ENCODE results near the gene DOC2B. TPM values are rescaled to one million over a fixed set of nuclear protein-coding genes. Genes with fewer than 3 reads are reported as not detected.

DOC2B gene
- polyA plus RNA-seq, 1 of the 3 experiments (the other 2 are of a cell fraction): 0.16 TPM

- no peaks in the 10 kb centered on the region for H3K79me2 ChIP-seq (ENCODE audit: insufficient read depth)
- no peak overlapping the region for H3K4me2 ChIP-seq
- DNase-seq: no peak
- POLR2A ChIA-PET: no interaction called here
- no peaks in the 10 kb centered on the region for H3K9me2 ChIP-seq
- no peak overlapping the region for H3K9ac ChIP-seq
- 54% methylated on average over 4 of the region's 7 CpGs for WGBS (ENCODE audit: low lambda C conversion rate)
- no peaks in the 10 kb centered on the region for H4K20me1 ChIP-seq (ENCODE audit: insufficient read depth)
- H3K4me3 ChIP-seq (ENCODE audit: low read depth in 2 of 2, low read length in 1 of 2): no peak overlapping the region
- no peaks in the 10 kb centered on the region for H3K4me1 ChIP-seq (ENCODE audit: control insufficient read depth in 1 of 2, insufficient read depth in 2 of 2, low read depth in 1 of 2, low read length in 1 of 2)
- H3K27me3 ChIP-seq (ENCODE audit: insufficient read depth): no peaks in the 10 kb centered on the region; the same call in 1 of the 2 replicates
- no peaks in the 10 kb centered on the region for H3K9me3 ChIP-seq
- no peaks in the 10 kb centered on the region for H3K36me3 ChIP-seq (replicated peaks in 1 of 2; ENCODE audit: control insufficient read depth in 1 of 2, insufficient read depth in 2 of 2, low read length in 1 of 2)
- no peak overlapping the region for H2AFZ ChIP-seq (ENCODE audit: low read depth)
- CTCF ChIA-PET: interaction anchor here (0.8 to 1.7 kb wide), 4 partner anchors 9 to 229 kb away, joined by 3 to 6 read pairs (median 4); no protein-coding TSS in a partner anchor
- no peak overlapping the region for H3K27ac ChIP-seq (ENCODE audit: low read depth in 2 of 2, low read length in 1 of 2)
- no peak for TF ChIP-seq RAD21 (IDR thresholded peaks at IDR 0.05; ENCODE audit: low read length)
- no peak for TF ChIP-seq RCOR1 (IDR thresholded peaks at IDR 0.05; ENCODE audit: low read length)
- TF ChIP-seq JUND (IDR thresholded peaks at IDR 0.05): no peak
- TF ChIP-seq, protein P1, sequence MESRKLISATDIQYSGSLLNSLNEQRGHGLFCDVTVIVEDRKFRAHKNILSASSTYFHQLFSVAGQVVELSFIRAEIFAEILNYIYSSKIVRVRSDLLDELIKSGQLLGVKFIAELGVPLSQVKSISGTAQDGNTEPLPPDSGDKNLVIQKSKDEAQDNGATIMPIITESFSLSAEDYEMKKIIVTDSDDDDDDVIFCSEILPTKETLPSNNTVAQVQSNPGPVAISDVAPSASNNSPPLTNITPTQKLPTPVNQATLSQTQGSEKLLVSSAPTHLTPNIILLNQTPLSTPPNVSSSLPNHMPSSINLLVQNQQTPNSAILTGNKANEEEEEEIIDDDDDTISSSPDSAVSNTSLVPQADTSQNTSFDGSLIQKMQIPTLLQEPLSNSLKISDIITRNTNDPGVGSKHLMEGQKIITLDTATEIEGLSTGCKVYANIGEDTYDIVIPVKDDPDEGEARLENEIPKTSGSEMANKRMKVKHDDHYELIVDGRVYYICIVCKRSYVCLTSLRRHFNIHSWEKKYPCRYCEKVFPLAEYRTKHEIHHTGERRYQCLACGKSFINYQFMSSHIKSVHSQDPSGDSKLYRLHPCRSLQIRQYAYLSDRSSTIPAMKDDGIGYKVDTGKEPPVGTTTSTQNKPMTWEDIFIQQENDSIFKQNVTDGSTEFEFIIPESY (IDR thresholded peaks at IDR 0.05; ENCODE audit: borderline replicate concordance, low read depth): no peak
- no peak for TF ChIP-seq MXI1 (IDR thresholded peaks at IDR 0.05; ENCODE audit: low read depth, low read length)
- TF ChIP-seq SIN3A (IDR thresholded peaks at IDR 0.05; ENCODE audit: borderline replicate concordance, low read depth, low read length): no peak
- no peak for TF ChIP-seq EP300 (IDR thresholded peaks at IDR 0.05; ENCODE audit: borderline replicate concordance in 1 of 2, low read depth in 1 of 2, low read length in 1 of 2)
- no peak for TF ChIP-seq FOSL2 (IDR thresholded peaks at IDR 0.05; ENCODE audit: borderline replicate concordance, low read depth)
- TF ChIP-seq, protein P2, sequence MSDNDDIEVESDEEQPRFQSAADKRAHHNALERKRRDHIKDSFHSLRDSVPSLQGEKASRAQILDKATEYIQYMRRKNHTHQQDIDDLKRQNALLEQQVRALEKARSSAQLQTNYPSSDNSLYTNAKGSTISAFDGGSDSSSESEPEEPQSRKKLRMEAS (IDR thresholded peaks at IDR 0.05; ENCODE audit: low read depth): no peak
- TF ChIP-seq NFIC (IDR thresholded peaks at IDR 0.05; ENCODE audit: borderline replicate concordance): no peak
- no peak for TF ChIP-seq GABPA (IDR thresholded peaks at IDR 0.05; ENCODE audit: low read depth)
- no peak for TF ChIP-seq MEF2A (IDR thresholded peaks at IDR 0.05; ENCODE audit: borderline replicate concordance, low read depth)
- TF ChIP-seq ELF1 (IDR thresholded peaks at IDR 0.05): no peak
- H3F3A ChIP-seq (replicated peaks; ENCODE audit: insufficient read depth): no peaks in the 10 kb centered on the region
Observed at GRCh38 chr17:155576-155975, 25.9 kb downstream of the DOC2B start.

DNA sequence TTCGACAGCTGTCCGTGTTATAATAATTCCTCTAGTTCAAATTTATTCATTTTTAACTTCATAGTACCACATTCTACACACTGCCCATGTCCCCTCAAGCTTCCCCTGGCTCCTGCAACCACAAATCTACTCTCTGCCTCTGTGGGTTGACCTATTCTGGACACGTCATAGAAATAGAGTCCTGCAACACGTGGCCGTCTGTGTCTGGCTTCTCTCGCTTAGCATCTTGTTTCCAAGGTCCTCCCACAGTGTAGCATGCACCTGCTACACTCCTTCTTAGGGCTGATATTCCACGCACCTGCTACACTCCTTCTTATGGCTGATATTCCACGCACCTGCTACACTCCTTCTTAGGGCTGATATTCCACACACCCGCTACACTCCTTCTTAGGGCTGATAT is 27.6 kb downstream of the DOC2B start:
- no peak overlapping the region for H3K9ac ChIP-seq
- no peak overlapping the region for H3K27ac ChIP-seq (ENCODE audit: low read depth in 2 of 2, low read length in 1 of 2)
- WGBS (ENCODE audit: low lambda C conversion rate): 82% methylated on average over 9 of the region's 9 CpGs
- H3K4me1 ChIP-seq (ENCODE audit: control insufficient read depth in 1 of 2, insufficient read depth in 2 of 2, low read depth in 1 of 2, low read length in 1 of 2): no peaks in the 10 kb centered on the region
- no peak overlapping the region for H2AFZ ChIP-seq (ENCODE audit: low read depth)
- H3K79me2 ChIP-seq (ENCODE audit: insufficient read depth): no peaks in the 10 kb centered on the region
- H3K9me3 ChIP-seq: no peaks in the 10 kb centered on the region
- no peak overlapping the region for H3K4me3 ChIP-seq (ENCODE audit: low read depth in 2 of 2, low read length in 1 of 2)
- CTCF ChIA-PET: interaction anchor here (1.3 kb wide), 1 partner anchor 16 kb away, joined by 3 read pairs; no protein-coding TSS in a partner anchor
- no peaks in the 10 kb centered on the region for H3K9me2 ChIP-seq
- H3K4me2 ChIP-seq: no peak overlapping the region
- H4K20me1 ChIP-seq (ENCODE audit: insufficient read depth): no peaks in the 10 kb centered on the region
- H3F3A ChIP-seq (replicated peaks; ENCODE audit: insufficient read depth): no peaks in the 10 kb centered on the region
- no peak for TF ChIP-seq USF1 (IDR thresholded peaks at IDR 0.05; ENCODE audit: borderline replicate concordance, low read depth)
- no peak for TF ChIP-seq CHD2 (IDR thresholded peaks at IDR 0.05; ENCODE audit: low read length, partially characterized antibody)
- TF ChIP-seq TAF1 (IDR thresholded peaks at IDR 0.05; ENCODE audit: borderline replicate concordance, low read depth, low read length): no peak
- TF ChIP-seq EZH2phosphoT487 (IDR thresholded peaks at IDR 0.05; ENCODE audit: borderline replicate concordance, low read depth): no peak
- TF ChIP-seq, protein P3, sequence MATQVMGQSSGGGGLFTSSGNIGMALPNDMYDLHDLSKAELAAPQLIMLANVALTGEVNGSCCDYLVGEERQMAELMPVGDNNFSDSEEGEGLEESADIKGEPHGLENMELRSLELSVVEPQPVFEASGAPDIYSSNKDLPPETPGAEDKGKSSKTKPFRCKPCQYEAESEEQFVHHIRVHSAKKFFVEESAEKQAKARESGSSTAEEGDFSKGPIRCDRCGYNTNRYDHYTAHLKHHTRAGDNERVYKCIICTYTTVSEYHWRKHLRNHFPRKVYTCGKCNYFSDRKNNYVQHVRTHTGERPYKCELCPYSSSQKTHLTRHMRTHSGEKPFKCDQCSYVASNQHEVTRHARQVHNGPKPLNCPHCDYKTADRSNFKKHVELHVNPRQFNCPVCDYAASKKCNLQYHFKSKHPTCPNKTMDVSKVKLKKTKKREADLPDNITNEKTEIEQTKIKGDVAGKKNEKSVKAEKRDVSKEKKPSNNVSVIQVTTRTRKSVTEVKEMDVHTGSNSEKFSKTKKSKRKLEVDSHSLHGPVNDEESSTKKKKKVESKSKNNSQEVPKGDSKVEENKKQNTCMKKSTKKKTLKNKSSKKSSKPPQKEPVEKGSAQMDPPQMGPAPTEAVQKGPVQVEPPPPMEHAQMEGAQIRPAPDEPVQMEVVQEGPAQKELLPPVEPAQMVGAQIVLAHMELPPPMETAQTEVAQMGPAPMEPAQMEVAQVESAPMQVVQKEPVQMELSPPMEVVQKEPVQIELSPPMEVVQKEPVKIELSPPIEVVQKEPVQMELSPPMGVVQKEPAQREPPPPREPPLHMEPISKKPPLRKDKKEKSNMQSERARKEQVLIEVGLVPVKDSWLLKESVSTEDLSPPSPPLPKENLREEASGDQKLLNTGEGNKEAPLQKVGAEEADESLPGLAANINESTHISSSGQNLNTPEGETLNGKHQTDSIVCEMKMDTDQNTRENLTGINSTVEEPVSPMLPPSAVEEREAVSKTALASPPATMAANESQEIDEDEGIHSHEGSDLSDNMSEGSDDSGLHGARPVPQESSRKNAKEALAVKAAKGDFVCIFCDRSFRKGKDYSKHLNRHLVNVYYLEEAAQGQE (IDR thresholded peaks at IDR 0.05; ENCODE audit: low read depth, low read length): no peak
- no peak for TF ChIP-seq MEF2A (IDR thresholded peaks at IDR 0.05; ENCODE audit: borderline replicate concordance, low read depth)
- no peak for TF ChIP-seq SMC3 (IDR thresholded peaks at IDR 0.05; ENCODE audit: low read depth, low read length)
- no peak for TF ChIP-seq RFX5 (IDR thresholded peaks at IDR 0.05; ENCODE audit: low read length)
- TF ChIP-seq, protein P1 (IDR thresholded peaks at IDR 0.05; ENCODE audit: borderline replicate concordance, low read depth): no peak
- no peak for TF ChIP-seq TCF12 (IDR thresholded peaks at IDR 0.05)
- no peaks in the 10 kb centered on the region; the same call in 1 of the 2 replicates for H3K27me3 ChIP-seq (ENCODE audit: insufficient read depth)
- DNase-seq: no peak
- POLR2A ChIA-PET: no interaction called here
- no peaks in the 10 kb centered on the region for H3K36me3 ChIP-seq (replicated peaks in 1 of 2; ENCODE audit: control insufficient read depth in 1 of 2, insufficient read depth in 2 of 2, low read length in 1 of 2)
